ENCODE results near the gene PDIA2.
"Not testable (repeated sequence)": the region's sequence is repeated elsewhere in the genome, so short reads cannot be mapped to it uniquely, and the experiment has no call there.

- not testable (repeated sequence) for TF ChIP-seq POLR2A, POLR2AphosphoS5 (IDR thresholded peaks at IDR 0.05; ENCODE audit: low read depth, low read length)
These were observed 48.3 kb downstream of the PDIA2 start for GRCh38 chr16:331181-331814.
